CD14-positive monocyte (primary cell): ENCODE measurements around the gene LILRA5. TPM values are rescaled to one million over a fixed set of nuclear protein-coding genes. Genes with fewer than 3 reads are reported as not detected.
"Not testable (repeated sequence)": the region's sequence is repeated elsewhere in the genome, so short reads cannot be mapped to it uniquely, and the experiment has no call there.

Source experiments
- DNase-seq, 3 donors: peaks; one replicate each; pipeline ENCODE4 v3.0.0-alpha.2; 2011 to 2022
- H2AFZ ChIP-seq: 2 replicates; pipeline ENCODE4 v1.6.0; 2012; ENCODE audit warnings: mild to moderate bottlenecking, low read depth, low read length, inconsistent platforms; ENCODE audit not compliant: insufficient read depth, poor library complexity, severe bottlenecking
- H3K27ac ChIP-seq, 2 donors: 1 replicate in 1 of 2; 2 replicates in 1 of 2; pipeline ENCODE4 v1.5.1; 2012 to 2013; ENCODE audit warnings: low read length in 2 of 2, control low read depth in 1 of 2, inconsistent platforms in 1 of 2, low read depth in 1 of 2, mild to moderate bottlenecking in 1 of 2
- H3K27me3 ChIP-seq, 2 donors: one replicate each; pipeline versions ENCODE4 v1.6.0 to v1.6.1; 2011 to 2013; ENCODE audit warnings: low read length in 2 of 2; ENCODE audit not compliant: control insufficient read depth in 2 of 2, insufficient read depth in 2 of 2
- H3K36me3 ChIP-seq, 2 donors: replicated peaks in 1 of 2; 1 replicate in 1 of 2; 2 replicates in 1 of 2; pipeline versions ENCODE4 v1.5.1 to v1.6.1; 2012 to 2013; ENCODE audit warnings: low read length in 2 of 2, control low read depth in 1 of 2, inconsistent platforms in 1 of 2, mild to moderate bottlenecking in 1 of 2; ENCODE audit not compliant: insufficient read depth in 2 of 2, control insufficient read depth in 1 of 2
- H3K4me1 ChIP-seq, 2 donors: 1 replicate in 1 of 2; 2 replicates in 1 of 2; pipeline versions ENCODE4 v1.5.1 to v1.6.1; 2012 to 2013; ENCODE audit warnings: low read length in 2 of 2, control low read depth in 1 of 2, inconsistent platforms in 1 of 2, mild to moderate bottlenecking in 1 of 2, moderate library complexity in 1 of 2; ENCODE audit not compliant: insufficient read depth in 2 of 2, control insufficient read depth in 1 of 2
- H3K4me2 ChIP-seq: replicated peaks from 2 replicates; pipeline ENCODE3; 2012; ENCODE audit warnings: low read length, moderate library complexity, mild to moderate bottlenecking; ENCODE audit not compliant: poor library complexity, severe bottlenecking; ENCODE audit errors: extremely low read depth
- H3K4me3 ChIP-seq, 3 experiments: fragments of 200-600 bp in 1 of 3; sonication (generic) in 1 of 3; replicated peaks in 1 of 3; 1 replicate in 2 of 3; 2 replicates in 1 of 3; pipeline ENCODE4 v1.5.1; 2011 to 2013; ENCODE audit warnings: low read length in 3 of 3, mild to moderate bottlenecking in 3 of 3, control low read depth in 2 of 3, low read depth in 2 of 3, inconsistent platforms in 1 of 3, moderate library complexity in 1 of 3
- H3K79me2 ChIP-seq: 2 replicates; pipeline ENCODE4 v1.6.0; 2012; ENCODE audit warnings: mild to moderate bottlenecking, control low read depth, inconsistent platforms, low read length, moderate library complexity; ENCODE audit not compliant: insufficient read depth
- H3K9ac ChIP-seq: 2 replicates; pipeline ENCODE4 v1.6.0; 2017; ENCODE audit warnings: low read length, mild to moderate bottlenecking; ENCODE audit not compliant: insufficient read depth, poor library complexity, severe bottlenecking
- H3K9me3 ChIP-seq, 2 donors: replicated peaks in 1 of 2; 1 replicate in 1 of 2; 2 replicates in 1 of 2; pipeline versions ENCODE4 v1.5.1 to v1.6.1; 2012 to 2013; ENCODE audit warnings: low read length in 2 of 2, control low read depth in 1 of 2; ENCODE audit not compliant: control insufficient read depth in 1 of 2, insufficient read depth in 1 of 2
- H4K20me1 ChIP-seq: 2 replicates; pipeline ENCODE4 v1.6.0; 2012; ENCODE audit warnings: mild to moderate bottlenecking, low read length, control low read depth, moderate library complexity; ENCODE audit not compliant: insufficient read depth
- H3K27ac Mint-ChIP-seq, 7 donors: one replicate each; pipeline ENCODE4 v1.8.0; 2020; ENCODE audit warnings: mild to moderate bottlenecking in 7 of 7, mixed read lengths in 7 of 7, moderate library complexity in 6 of 7, inconsistent platforms in 2 of 7
- H3K27me3 Mint-ChIP-seq, 3 donors: one replicate each; pipeline ENCODE4 v1.8.0; 2021 to 2022; ENCODE audit warnings: low read depth in 3 of 3, mild to moderate bottlenecking in 3 of 3, mixed read lengths in 3 of 3, moderate library complexity in 3 of 3, inconsistent platforms in 1 of 3
- H3K36me3 Mint-ChIP-seq, 2 donors: one replicate each; pipeline ENCODE4 v1.8.0; 2020; ENCODE audit warnings: mixed read lengths in 2 of 2, inconsistent platforms in 1 of 2, mild to moderate bottlenecking in 1 of 2
- H3K4me1 Mint-ChIP-seq: one replicate; pipeline ENCODE4 v1.8.0; 2020; ENCODE audit warnings: mild to moderate bottlenecking, mixed read lengths
- H3K4me3 Mint-ChIP-seq, 2 donors: one replicate each; pipeline ENCODE4 v1.8.0; 2020; ENCODE audit warnings: mild to moderate bottlenecking in 2 of 2, mixed read lengths in 2 of 2, moderate library complexity in 1 of 2
- H3K9me3 Mint-ChIP-seq, 7 donors: one replicate each; pipeline ENCODE4 v1.8.0; 2020 to 2022; ENCODE audit warnings: mixed read lengths in 7 of 7, mild to moderate bottlenecking in 6 of 7, moderate library complexity in 6 of 7, inconsistent platforms in 2 of 7
- CTCF ChIP-seq: fragments of 200-600 bp; IDR thresholded peaks from one replicate; pipeline ENCODE4 v1.8.0; 2022; ENCODE audit warnings: antibody characterized with exemption, mild to moderate bottlenecking
- WGBS: methylation state at CpG from one replicate; pipeline ENCODE4 v1.1.5; 2013; ENCODE audit warnings: missing lambda C conversion rate; ENCODE audit not compliant: insufficient coverage; 5-methylcytosine and 5-hydroxymethylcytosine counted together
- intact Hi-C, 2 donors: fragments of 100-400 bp; cut with micrococcal nuclease; formaldehyde crosslinking; loops; one replicate each; pipeline versions ENCODE4 v1.15.0 to v1.15.1; 2023
- polyA minus RNA-seq: library from RNA; depleted of rRNA, polyadenylated mRNA; stranded (reverse); fragments of >200 nt; gene quantifications from 2 replicates; pipeline ENCODE4 v1.2.3, GENCODE V29; 2012
- polyA plus RNA-seq, 3 donors: library from polyadenylated mRNA; depleted of rRNA in 1 of 3; unstranded in 2 of 3; stranded (reverse) in 1 of 3; fragments of 300-500 nt in 2 of 3; fragments of >200 nt in 1 of 3; fragmentation: Illumina TruSeq in 2 of 3; gene quantifications; 1 replicate in 2 of 3; 2 replicates in 1 of 3; pipeline ENCODE4 v1.2.3, GENCODE V29; 2012 to 2021
- total RNA-seq, 12 experiments: library from RNA in 1 of 12; stranded (reverse) in 1 of 12; fragments of 120-200 nt in 1 of 12; gene quantifications; one replicate each; pipeline ENCODE4 v1.2.4 and lab custom pipeline; 2013 to 2026; ENCODE audit warnings: mixed read lengths in 6 of 12, inconsistent platforms in 1 of 12

Gene LILRA5
- total RNA-seq (2013): 757 TPM
- polyA plus RNA-seq (100 to 1,000 TPM; 348 to 580 (median 516) TPM), polyA minus RNA-seq (583 and 898 TPM in 2 replicates), total RNA-seq (lab: John Stamatoyannopoulos, UW) (11.5 to 255 (median 156) reads per million in 11 experiments)

GRCh38 chr19:54312436-54313377 lies at the start of gene LILRA5:
LILRA5 (minus strand) TSS chr19:54313166; CDS start chr19:54313019, 147 bp downstream.
- no peak for TF ChIP-seq CTCF
- H3K27me3 ChIP-seq: no peaks in the 10 kb centered on the region
- H3K9ac ChIP-seq: peak within 1 kb of the TSS; percentile 63
- Mint-ChIP-seq H3K9me3 (peaks cover 0 to 2% (median 0%) of the 10 kb centered on the region in 7 donors), H3K4me1 (peaks cover 69% of the 10 kb centered on the region), H3K27ac (peak within 1 kb of the TSS; percentile 97 to 100 (median 98)), H3K36me3 (peaks cover 33 to 38% of the 10 kb centered on the region in 2 donors), H3K27me3 (peaks cover 3 to 6% (median 4%) of the 10 kb centered on the region in 3 donors), H3K4me3 (peak within 1 kb of the TSS; percentile 97 to 98)
- DNase-seq: peak; percentile 80 to 86 (median 85)
- H2AFZ ChIP-seq: no peak within 1 kb of the TSS
- H4K20me1 ChIP-seq: peaks cover 25% of the 10 kb centered on the region
- H3K4me3 ChIP-seq: peak within 1 kb of the TSS; percentile 78 to 97 (median 86)
- intact Hi-C loops: loop anchor here (5.0 to 10.0 kb wide), 2 partner anchors 35 to 48 kb away; no protein-coding TSS in a partner anchor
- peak within 1 kb of the TSS; percentile 89 to 93 for H3K27ac ChIP-seq
- H3K36me3 ChIP-seq: peaks cover 26 to 34% of the 10 kb centered on the region in 2 donors
- H3K79me2 ChIP-seq: peaks cover 34% of the 10 kb centered on the region
- no peaks in the 10 kb centered on the region for H3K9me3 ChIP-seq
- peak within 1 kb of the TSS; percentile 95 for H3K4me2 ChIP-seq
- 5% methylated on average over 12 of the region's 13 CpGs for WGBS
- H3K4me1 ChIP-seq: peaks cover 69 to 81% of the 10 kb centered on the region in 2 donors

- H2AFZ ChIP-seq, H3K27me3 ChIP-seq, H4K20me1 ChIP-seq, H3K9me3 ChIP-seq, H3K9me3 Mint-ChIP-seq, H3K27me3 Mint-ChIP-seq: not testable (repeated sequence)
- WGBS: 0% methylated on average over 1 of the region's 10 CpGs
- peak overlapping the region; percentile 92 to 95 for H3K4me3 Mint-ChIP-seq
- H3K79me2 ChIP-seq: peaks cover 61% of the 10 kb centered on the region
- H3K27ac ChIP-seq: peak overlapping the region; percentile 71 to 91
- H3K9ac ChIP-seq: peak overlapping the region; percentile 84
- peaks cover 62 to 64% of the 10 kb centered on the region in 2 donors for H3K4me1 ChIP-seq
- H3K4me1 Mint-ChIP-seq: peaks cover 60% of the 10 kb centered on the region
- peaks cover 14 to 17% of the 10 kb centered on the region in 2 donors for H3K36me3 ChIP-seq
- intact Hi-C loops: loop anchor here in 1 of 2 donors (2.0 kb wide), 1 partner anchor 15 kb away; no protein-coding TSS in a partner anchor
- peak overlapping the region; percentile 89 to 99 (median 97) for H3K27ac Mint-ChIP-seq
- peaks cover 32 to 41% of the 10 kb centered on the region in 2 donors for H3K36me3 Mint-ChIP-seq
- peak; percentile 55 to 93 (median 74) for DNase-seq
- peak overlapping the region; percentile 46 to 84 (median 83) for H3K4me3 ChIP-seq
- peak overlapping the region; percentile 62 for H3K4me2 ChIP-seq
These were observed 48.9 kb upstream of the LILRA5 start for GRCh38 chr19:54361680-54362422.
